Keratinocyte (primary cell): ENCODE results near the gene GSTM5. TPM values are rescaled to one million over a fixed set of nuclear protein-coding genes. Genes with fewer than 3 reads are reported as not detected.
"Not testable (repeated sequence)": the region's sequence is repeated elsewhere in the genome, so short reads cannot be mapped to it uniquely, and the experiment has no call there.

ENCODE experiments used
- DNase-seq: peaks from one replicate; pipeline ENCODE4 v3.0.0-alpha.2; 2011; ENCODE audit warnings: low read depth, missing footprints, low spot score
- FAIRE-seq: peaks from 2 replicates; lab custom pipeline; 2011; peaks lifted over from hg19 to GRCh38; lab: Jason Lieb, UNC
- H2AFZ ChIP-seq: 2 replicates; pipeline ENCODE4 v1.6.0; 2012; ENCODE audit warnings: low read length, control low read depth, inconsistent platforms; ENCODE audit not compliant: control insufficient read depth
- H3K27ac ChIP-seq: 2 replicates; pipeline ENCODE4 v1.5.1; 2011; ENCODE audit warnings: low read length; ENCODE audit not compliant: control insufficient read depth, insufficient read depth
- H3K27me3 ChIP-seq: 3 replicates; pipeline ENCODE4 v1.6.0; 2011; ENCODE audit warnings: low read length; ENCODE audit not compliant: control insufficient read depth, insufficient read depth; ENCODE audit errors: extremely low read depth
- H3K36me3 ChIP-seq, 2 experiments: 2 replicates in 1 of 2; 3 replicates in 1 of 2; pipeline ENCODE4 v1.5.1; 2011; ENCODE audit warnings: low read length in 2 of 2, mild to moderate bottlenecking in 1 of 2; ENCODE audit not compliant: control insufficient read depth in 2 of 2, insufficient read depth in 2 of 2; ENCODE audit errors: extremely low read depth in 1 of 2
- H3K4me1 ChIP-seq: 3 replicates; pipeline ENCODE4 v1.5.1; 2011; ENCODE audit warnings: low read length; ENCODE audit not compliant: control insufficient read depth, insufficient read depth; ENCODE audit errors: extremely low read depth
- H3K4me2 ChIP-seq: 3 replicates; pipeline ENCODE4 v1.6.0; 2011; ENCODE audit warnings: low read depth, low read length; ENCODE audit not compliant: control insufficient read depth, insufficient read depth; ENCODE audit errors: extremely low read depth
- H3K4me3 ChIP-seq, 3 experiments: fragments of 200-600 bp in 1 of 3; sonication (generic) in 1 of 3; 2 replicates in 2 of 3; 3 replicates in 1 of 3; pipeline ENCODE4 v1.5.1; 2011 to 2016; ENCODE audit warnings: low read length in 3 of 3, mild to moderate bottlenecking in 3 of 3, control low read depth in 2 of 3, inconsistent platforms in 1 of 3, low read depth in 1 of 3, mixed read lengths in 1 of 3, mixed run types in 1 of 3, moderate library complexity in 1 of 3; ENCODE audit not compliant: control insufficient read depth in 2 of 3, insufficient read depth in 2 of 3; ENCODE audit errors: extremely low read depth in 1 of 3
- H3K79me2 ChIP-seq: 2 replicates; pipeline ENCODE4 v1.6.0; 2012; ENCODE audit warnings: low read length; ENCODE audit not compliant: control insufficient read depth, insufficient read depth
- H3K9ac ChIP-seq: 3 replicates; pipeline ENCODE4 v1.6.0; 2011; ENCODE audit warnings: low read length; ENCODE audit not compliant: control insufficient read depth, insufficient read depth; ENCODE audit errors: extremely low read depth
- H3K9me1 ChIP-seq: 3 replicates; pipeline ENCODE4 v1.6.0; 2011; ENCODE audit warnings: low read length; ENCODE audit not compliant: control insufficient read depth, insufficient read depth; ENCODE audit errors: extremely low read depth
- H3K9me3 ChIP-seq: 2 replicates; pipeline ENCODE4 v1.5.1; 2012; ENCODE audit warnings: low read depth, low read length; ENCODE audit not compliant: control insufficient read depth
- H4K20me1 ChIP-seq: 3 replicates; pipeline ENCODE4 v1.6.0; 2011; ENCODE audit warnings: low read length; ENCODE audit not compliant: control insufficient read depth, insufficient read depth; ENCODE audit errors: extremely low read depth
- EZH2 ChIP-seq: IDR thresholded peaks from one replicate; pipeline ENCODE4 v1.6.1; 2012; ENCODE audit warnings: inconsistent platforms, mild to moderate bottlenecking, low read length, moderate library complexity
- dilution Hi-C: fragments of 300-500 bp; cut with MboI; formaldehyde crosslinking; loops from one replicate; pipeline ENCODE4 v1.7.0; 2020; ENCODE audit warnings: low sequenced_read_pairs; ENCODE audit not compliant: extremely low pct_ligation_motif_present
- polyA plus RNA-seq, 5 experiments: library from polyadenylated mRNA; depleted of rRNA in 3 of 5; stranded (reverse) in 3 of 5; stranded (forward) in 1 of 5; unstranded in 1 of 5; fragments of >200 nt; gene quantifications; 1 replicate in 1 of 5; 2 replicates in 3 of 5; 3 replicates in 1 of 5; pipeline versions ENCODE4 v1.2.1 to v1.2.3, GENCODE V29; 2011 to 2012; ENCODE audit warnings: missing spikeins in 2 of 5, low read depth in 1 of 5, low replicate concordance in 1 of 5

Gene GSTM5
- polyA plus RNA-seq, 1 donor (not counting 4 experiments of a cell fraction or from before 2014, with no cell fraction given) = not detected

DNA sequence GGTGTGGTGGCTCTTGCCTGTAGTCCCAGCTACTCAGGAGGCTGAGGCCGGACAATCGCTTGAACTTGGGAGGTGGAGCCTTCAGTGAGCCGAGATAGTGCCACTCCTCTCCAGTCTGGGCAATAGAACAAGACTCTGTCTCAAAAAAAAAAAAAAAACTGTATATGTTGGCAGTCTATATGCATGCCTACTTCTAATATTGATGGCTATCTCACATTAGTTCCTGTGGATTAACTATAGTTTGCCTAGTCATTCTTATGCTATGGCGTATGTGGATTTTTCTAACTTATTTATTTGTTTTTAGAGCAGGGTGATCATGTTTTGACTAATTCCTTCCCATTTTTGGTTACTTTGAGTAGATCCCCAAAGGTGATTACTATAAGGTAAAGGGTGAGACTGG, 15.0 kb upstream of the GSTM5 start:
- no peaks in the 10 kb centered on the region for H3K79me2 ChIP-seq
- DNase-seq = no peak
- no peaks in the 10 kb centered on the region for H3K9me1 ChIP-seq
- dilution Hi-C loops = no loop called here
- H3K4me3 ChIP-seq = no peak overlapping the region
- H3K27ac ChIP-seq = no peak overlapping the region
- H2AFZ ChIP-seq = no peak overlapping the region
- no peaks in the 10 kb centered on the region for H4K20me1 ChIP-seq
- H3K9ac ChIP-seq = no peak overlapping the region
- H3K9me3 ChIP-seq = no peaks in the 10 kb centered on the region
- no peak for FAIRE-seq
- TF ChIP-seq EZH2 = no peak
- H3K4me1 ChIP-seq = peaks cover 6% of the 10 kb centered on the region
- no peaks in the 10 kb centered on the region for H3K36me3 ChIP-seq
- H3K27me3 ChIP-seq = no peaks in the 10 kb centered on the region
- no peak overlapping the region for H3K4me2 ChIP-seq

DNA sequence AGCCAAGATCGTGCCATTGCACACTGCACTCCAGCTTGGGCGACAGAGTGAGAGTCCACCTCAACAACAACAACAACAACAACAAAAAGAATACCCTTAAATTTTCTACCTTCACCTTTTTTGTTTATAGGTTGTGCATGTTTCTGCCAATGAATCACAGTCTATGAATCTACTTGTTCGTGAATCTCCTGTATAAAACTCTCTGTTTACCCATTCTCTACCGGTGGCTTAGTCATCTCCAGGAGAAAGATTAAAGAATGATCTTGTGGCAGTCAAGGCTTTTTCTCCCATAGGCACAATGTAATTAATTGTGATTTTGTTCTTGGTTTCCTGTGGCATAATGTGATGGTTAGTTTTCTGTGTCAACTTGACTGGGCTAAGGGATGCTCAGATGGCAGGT, 14.2 kb upstream of the GSTM5 start:
- H3K36me3 ChIP-seq, H3K9ac ChIP-seq, H3K27me3 ChIP-seq, H4K20me1 ChIP-seq, H3K4me3 ChIP-seq, H3K9me1 ChIP-seq, H3K27ac ChIP-seq, DNase-seq, H3K4me1 ChIP-seq, H2AFZ ChIP-seq, H3K4me2 ChIP-seq, dilution Hi-C loops, H3K79me2 ChIP-seq, H3K9me3 ChIP-seq: not testable (repeated sequence)
- peak; percentile 23 for FAIRE-seq

DNA sequence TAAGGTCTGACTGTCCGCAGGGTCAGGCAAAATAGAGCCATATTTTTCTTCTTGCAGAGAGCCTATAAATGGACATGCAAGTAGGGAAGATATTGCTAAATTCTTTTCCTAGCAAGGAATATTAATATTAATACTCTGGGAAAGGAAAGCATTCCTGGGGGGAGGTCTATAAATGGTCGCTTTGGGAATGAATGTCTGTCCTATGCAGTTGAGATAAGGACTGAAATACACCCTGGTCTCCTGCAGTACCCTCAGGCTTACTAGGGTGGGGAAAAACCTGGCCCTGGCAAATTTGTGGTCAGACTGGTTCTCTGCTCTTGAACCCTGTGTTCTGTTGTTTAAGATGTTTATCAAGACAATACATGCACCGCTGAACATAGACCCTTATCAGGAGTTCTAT, 9.1 kb upstream of the GSTM5 start:
- H2AFZ ChIP-seq, DNase-seq, dilution Hi-C loops, H3K9ac ChIP-seq, FAIRE-seq, H3K4me2 ChIP-seq, H3K27ac ChIP-seq, H4K20me1 ChIP-seq, H3K4me1 ChIP-seq, H3K4me3 ChIP-seq, H3K9me1 ChIP-seq, H3K79me2 ChIP-seq, H3K36me3 ChIP-seq, H3K9me3 ChIP-seq, H3K27me3 ChIP-seq: not testable (repeated sequence)
